Aorta (tissue), 5 donors: Measurements from ENCODE around the gene NES. TPM values are rescaled to one million over a fixed set of nuclear protein-coding genes. Genes with fewer than 3 reads are reported as not detected.

Experiments used
- ATAC-seq: fragments of 200-7000 bp; cut with Tn5 transposase; one replicate; pipeline ENCODE4 v1.9.1; 2022; ENCODE audit warnings: moderate library complexity; ENCODE audit not compliant: low FRiP score
- DNase-seq, 2 donors: peaks; one replicate each; pipeline ENCODE4 v3.0.0-alpha.2; 2020
- H3K27ac ChIP-seq, 2 donors: one replicate each; pipeline ENCODE4 v1.5.1; 2013; ENCODE audit warnings: low read length in 2 of 2, mild to moderate bottlenecking in 2 of 2, moderate library complexity in 2 of 2, control low read depth in 1 of 2, inconsistent platforms in 1 of 2, low read depth in 1 of 2
- H3K27me3 ChIP-seq, 2 donors: one replicate each; pipeline ENCODE4 v1.6.1; 2013; ENCODE audit warnings: control low read depth in 1 of 2, low read length in 1 of 2, mild to moderate bottlenecking in 1 of 2, moderate library complexity in 1 of 2; ENCODE audit not compliant: insufficient read depth in 2 of 2, control insufficient read depth in 1 of 2
- H3K36me3 ChIP-seq, 2 donors: one replicate each; pipeline ENCODE4 v1.6.1; 2013; ENCODE audit warnings: control low read depth in 1 of 2, low read length in 1 of 2, mild to moderate bottlenecking in 1 of 2; ENCODE audit not compliant: insufficient read depth in 2 of 2, control insufficient read depth in 1 of 2
- H3K4me1 ChIP-seq, 2 donors: one replicate each; pipeline ENCODE4 v1.6.1; 2013; ENCODE audit warnings: low read length in 2 of 2, control low read depth in 1 of 2, mild to moderate bottlenecking in 1 of 2, moderate library complexity in 1 of 2; ENCODE audit not compliant: insufficient read depth in 2 of 2, control insufficient read depth in 1 of 2
- H3K4me3 ChIP-seq, 2 donors: one replicate each; pipeline ENCODE4 v1.5.1; 2013; ENCODE audit warnings: low read length in 2 of 2, control low read depth in 1 of 2, mild to moderate bottlenecking in 1 of 2
- H3K9me3 ChIP-seq: one replicate; pipeline ENCODE4 v1.6.1; 2013; ENCODE audit warnings: mild to moderate bottlenecking, low read length; ENCODE audit not compliant: control insufficient read depth
- WGBS, 2 donors: extraction: QIAGEN DNeasy Blood & Tissue Kit; methylation state at CpG; one replicate each; pipeline ENCODE4 v1.1.7; 2013; 5-methylcytosine and 5-hydroxymethylcytosine counted together
- intact Hi-C, 2 donors: fragments of 100-400 bp; cut with DNase I; formaldehyde crosslinking; loops; one replicate each; pipeline versions ENCODE4 v1.14.2 to v1.15.0; 2022
- polyA plus RNA-seq, 2 donors: library from polyadenylated mRNA; stranded (reverse); fragments of 200-250 nt; gene quantifications; one replicate each; pipeline ENCODE4 v1.2.3, GENCODE V29; 2013
- total RNA-seq, 2 donors: library from RNA; stranded (reverse); fragmentation: NEBNext Ultra II Directional; extraction: Animal tissue kit (Norgen Biotek cat#: 25700); gene quantifications; one replicate each; pipeline ENCODE4 v1.2.1, GENCODE V29; 2021
- donor health status: healthy with polysubstance abuse.
- donor health status: Bipolar disorder and iron deficiency.
- donor health status: DM: no; HTN: no; CAD: no.
- donor health status: DM: no; HTN: no; CAD: no.
- donor health status: DM: yes; HTN: yes; CAD: no.

NES gene
- total and polyA plus RNA-seq, 4 donors = 5.5 to 57.2 (median 28.0) TPM

DNA sequence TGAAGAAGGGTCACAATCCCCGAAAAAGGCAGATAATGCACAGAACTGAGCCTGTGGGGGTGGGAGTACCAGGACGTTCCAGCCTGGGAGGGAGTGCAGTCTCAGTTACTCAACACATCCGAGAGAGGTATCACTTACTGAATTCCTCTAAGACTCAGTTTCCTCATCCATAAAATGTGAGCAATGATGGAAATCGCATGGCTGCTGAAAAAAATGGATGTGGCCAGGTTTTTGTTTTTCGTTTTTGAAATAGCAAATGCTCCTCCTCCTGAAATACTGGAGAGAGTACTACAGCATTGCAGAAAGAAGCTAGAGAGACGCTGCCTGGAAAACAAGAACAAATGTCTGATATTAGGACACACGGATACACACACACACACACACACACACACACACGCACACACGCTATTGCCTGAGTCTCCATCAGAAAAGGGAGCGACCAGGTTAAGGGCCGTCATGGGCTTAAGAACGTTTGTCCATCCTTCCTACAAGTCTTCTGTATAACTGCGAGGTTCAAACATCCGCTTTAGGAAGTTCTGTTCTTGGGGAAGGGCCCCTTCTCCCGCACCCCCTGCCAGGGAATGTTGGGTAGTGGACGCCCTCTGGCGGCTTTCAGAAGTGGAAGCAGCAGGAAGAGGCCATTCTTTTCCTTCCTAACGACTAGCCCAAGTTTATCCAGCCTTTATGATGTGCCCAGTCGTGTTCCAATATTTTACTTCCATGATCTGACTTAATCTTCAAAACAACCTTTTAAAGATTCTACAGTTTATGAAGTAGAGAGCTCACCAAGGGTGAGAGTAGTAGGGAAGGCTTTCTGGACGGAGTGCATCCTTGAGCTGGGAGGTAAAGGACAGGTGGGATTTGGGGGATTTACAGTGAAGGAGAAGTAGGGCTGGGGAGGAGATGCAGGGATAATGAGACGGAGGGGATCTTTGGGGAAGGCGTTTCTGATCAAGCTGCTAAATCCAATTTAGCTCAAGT lies 699 bp upstream of the NES start:
- 1 to 3% methylated on average over 22 of the region's 22 CpGs for WGBS, 2 donors
- H3K4me1 ChIP-seq = no peaks in the 10 kb centered on the region
- DNase-seq = peak; percentile 82 to 88
- intact Hi-C loops = loop anchor here (1.0 kb wide), 3 partner anchors 18 to 53 kb away; no protein-coding TSS in a partner anchor
- peak; percentile 89 for ATAC-seq
- H3K27me3 ChIP-seq = no peaks in the 10 kb centered on the region
- no peaks in the 10 kb centered on the region for H3K9me3 ChIP-seq
- no peak overlapping the region for H3K4me3 ChIP-seq
- H3K36me3 ChIP-seq = no peaks in the 10 kb centered on the region
- no peak overlapping the region for H3K27ac ChIP-seq

DNA sequence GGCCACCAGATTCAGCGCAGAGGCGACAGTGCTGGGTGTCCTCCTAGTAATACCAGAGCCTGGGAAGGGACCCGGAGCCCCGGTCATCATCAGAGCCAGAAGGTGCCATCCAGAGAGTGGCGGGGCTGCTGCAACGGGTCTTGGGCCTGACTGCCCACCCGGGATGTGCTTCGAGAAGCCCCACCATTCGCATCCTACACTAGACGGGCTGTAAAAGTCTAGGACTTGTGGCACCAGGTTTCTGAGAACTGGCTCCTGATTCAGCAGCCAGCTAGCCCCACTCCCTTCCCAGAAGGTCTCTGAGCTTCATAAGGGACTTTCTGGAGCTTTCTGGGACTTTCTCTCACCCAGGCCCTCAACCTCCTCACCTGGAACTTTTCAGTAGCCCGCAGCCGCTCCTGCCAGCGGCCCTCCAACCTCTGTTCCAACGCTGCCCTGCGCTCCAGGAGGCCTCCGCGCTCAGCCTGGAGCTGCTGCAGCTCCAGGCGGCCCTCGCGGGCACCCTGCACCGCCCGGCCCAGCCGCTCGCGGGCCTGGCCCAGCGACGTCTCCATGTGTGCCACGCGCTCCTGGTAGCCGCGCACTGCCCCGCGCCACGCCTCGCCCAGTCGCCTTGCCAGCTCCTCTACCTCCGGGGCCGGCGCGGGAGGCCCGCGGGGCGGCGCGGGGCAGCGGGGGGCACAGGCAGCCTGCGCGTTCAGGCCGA lies 940 bp downstream of the NES start:
- no peaks in the 10 kb centered on the region for H3K9me3 ChIP-seq
- peak; percentile 32 for ATAC-seq
- no peak overlapping the region for H3K27ac ChIP-seq
- H3K4me3 ChIP-seq = peak overlapping the region in 1 of 2 donors; percentile 4
- H3K4me1 ChIP-seq = no peaks in the 10 kb centered on the region
- 17 to 19% methylated on average over 44 to 49 of the region's 49 CpGs for WGBS, 2 donors
- intact Hi-C loops = no loop called here
- no peaks in the 10 kb centered on the region for H3K27me3 ChIP-seq
- H3K36me3 ChIP-seq = no peaks in the 10 kb centered on the region
- DNase-seq = no peak

DNA sequence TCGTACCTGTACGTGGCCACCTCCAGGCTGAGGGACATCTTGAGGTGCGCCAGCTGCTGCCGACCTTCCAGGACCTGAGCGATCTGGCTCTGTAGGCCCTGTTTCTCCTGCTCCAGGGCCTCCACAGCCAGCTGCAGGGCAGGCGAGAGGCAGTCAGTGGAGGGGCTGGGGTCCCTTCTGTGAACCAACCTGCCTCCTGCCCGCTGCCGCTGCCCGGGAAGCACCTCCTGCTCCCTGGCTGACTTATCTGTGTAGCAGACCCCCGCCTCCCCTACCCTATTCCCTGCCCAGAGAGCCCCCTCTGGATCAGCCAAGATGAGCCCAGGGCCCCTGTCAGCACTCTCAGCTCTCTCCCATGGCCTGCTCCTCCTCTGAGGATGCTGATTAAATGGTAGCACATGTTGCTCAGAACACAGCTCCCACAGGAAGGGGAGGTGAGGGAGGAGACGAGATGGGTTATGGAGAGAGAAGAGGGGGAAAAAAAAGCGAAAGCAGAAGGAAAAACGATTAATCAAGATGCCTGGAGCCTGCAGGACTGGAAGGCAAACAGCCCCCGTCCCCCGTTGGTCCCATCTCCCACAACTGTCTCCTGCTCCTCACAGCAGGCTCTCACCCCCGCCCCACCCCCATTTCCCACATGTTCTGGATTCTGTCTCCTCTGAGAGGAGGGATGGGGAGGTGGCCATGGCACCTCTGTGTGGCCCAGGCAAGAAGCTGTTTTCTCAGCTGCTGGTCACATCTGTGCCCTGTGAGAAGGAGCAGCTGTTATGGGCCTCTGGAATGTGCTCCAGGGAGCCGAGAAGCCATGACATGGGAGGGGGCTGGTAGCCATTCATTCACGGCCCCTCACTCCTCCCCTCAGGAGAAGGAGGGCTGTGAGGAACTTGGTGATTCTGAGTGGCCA lies 1.7 kb downstream of the NES start:
- no peak for DNase-seq
- no peak overlapping the region for H3K27ac ChIP-seq
- no peaks in the 10 kb centered on the region for H3K36me3 ChIP-seq
- H3K27me3 ChIP-seq = no peaks in the 10 kb centered on the region
- no peaks in the 10 kb centered on the region for H3K9me3 ChIP-seq
- ATAC-seq = no peak
- 74 to 77% methylated on average over 18 of the region's 18 CpGs for WGBS, 2 donors
- intact Hi-C loops = no loop called here
- H3K4me3 ChIP-seq = no peak overlapping the region
- H3K4me1 ChIP-seq = no peaks in the 10 kb centered on the region

DNA sequence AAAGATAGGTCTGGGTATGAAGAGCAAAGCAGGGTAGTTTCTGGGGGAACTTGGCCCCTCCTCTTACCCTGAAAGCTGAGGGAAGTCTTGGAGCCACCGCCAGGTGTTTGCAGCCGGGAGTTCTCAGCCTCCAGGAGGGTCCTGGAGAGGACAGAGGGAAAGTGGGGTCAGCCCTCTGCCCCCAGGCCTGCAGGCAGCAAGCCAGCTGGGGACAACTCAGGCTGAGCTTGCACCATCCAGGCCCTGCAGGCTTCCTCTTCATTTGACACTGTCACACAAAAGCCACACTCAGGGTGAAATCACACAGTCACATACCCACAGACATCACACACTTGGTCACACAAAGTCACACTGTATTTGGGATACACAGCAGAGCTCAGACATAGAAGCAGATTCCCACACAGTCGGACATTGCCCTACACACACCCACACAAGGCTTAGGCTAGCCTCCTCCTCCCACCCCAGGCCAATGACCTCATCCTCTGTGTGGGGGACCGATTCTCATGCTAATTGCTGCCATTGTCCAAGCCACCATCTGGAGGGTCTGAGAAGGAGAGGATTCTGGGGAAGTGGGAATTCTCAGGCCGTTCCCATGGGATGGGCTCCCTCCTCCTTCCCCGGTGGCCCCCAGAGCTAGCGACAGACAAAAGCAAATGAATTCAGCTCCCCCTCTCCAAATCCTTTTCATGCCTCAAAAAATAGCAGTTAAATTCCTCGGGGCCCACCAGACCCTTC lies 3.7 kb downstream of the NES start:
- no peaks in the 10 kb centered on the region for H3K36me3 ChIP-seq
- WGBS, 2 donors = 66 to 74% methylated on average over 8 of the region's 8 CpGs
- no peak overlapping the region for H3K4me3 ChIP-seq
- no peak for ATAC-seq
- intact Hi-C loops = no loop called here
- H3K27me3 ChIP-seq = no peaks in the 10 kb centered on the region
- no peak for DNase-seq
- H3K27ac ChIP-seq = no peak overlapping the region
- H3K9me3 ChIP-seq = no peaks in the 10 kb centered on the region
- no peaks in the 10 kb centered on the region for H3K4me1 ChIP-seq

DNA sequence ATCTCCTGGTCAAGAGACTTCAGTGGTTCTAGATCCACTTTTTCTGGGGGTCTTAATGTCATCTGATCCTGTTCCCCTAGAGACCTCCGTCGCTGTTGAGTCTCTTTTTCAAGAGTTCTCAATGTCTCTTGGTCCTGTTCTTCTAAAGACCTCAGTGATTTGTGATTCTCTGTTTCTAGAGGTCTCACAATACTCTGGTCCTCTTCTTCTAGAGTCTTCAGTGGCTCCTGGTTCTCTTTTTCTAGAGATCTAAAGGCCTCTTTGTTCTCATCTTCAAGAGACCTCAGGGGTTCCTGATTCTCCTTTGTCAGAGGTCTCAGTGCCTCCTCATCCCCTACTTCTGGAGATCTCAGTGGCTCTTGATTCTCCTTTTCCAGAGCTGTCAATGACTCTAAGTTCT lies 5.4 kb downstream of the NES start:
- 95 to 96% methylated on average over 2 of the region's 2 CpGs for WGBS, 2 donors
- no peaks in the 10 kb centered on the region for H3K4me1 ChIP-seq
- intact Hi-C loops = no loop called here

DNA sequence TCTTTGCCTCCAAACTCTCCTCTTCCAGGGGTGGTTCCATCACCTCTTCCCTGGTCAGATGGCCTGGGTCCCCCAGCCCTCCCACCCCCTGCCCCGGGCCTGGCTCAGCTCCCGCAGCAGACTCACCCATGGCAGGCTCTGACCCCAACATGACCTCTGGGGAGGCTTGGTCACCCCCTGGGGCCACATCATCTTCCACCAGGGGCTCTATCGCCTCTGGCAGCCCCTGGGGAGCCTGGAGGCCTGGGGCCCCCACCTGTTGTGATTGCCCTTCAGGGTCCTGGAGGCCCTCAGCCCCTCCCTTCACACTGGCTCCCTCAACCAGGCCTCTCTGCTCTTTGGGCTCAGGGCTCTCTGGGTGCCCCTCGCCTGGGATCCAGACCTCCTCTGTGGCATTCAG lies 6.4 kb downstream of the NES start:
- no peaks in the 10 kb centered on the region for H3K36me3 ChIP-seq
- WGBS, 2 donors = 67 to 70% methylated on average over 4 of the region's 4 CpGs
- H3K4me1 ChIP-seq = no peaks in the 10 kb centered on the region
- H3K27ac ChIP-seq = no peak overlapping the region
- intact Hi-C loops = no loop called here
- no peak overlapping the region for H3K4me3 ChIP-seq
- ATAC-seq = no peak
- H3K9me3 ChIP-seq = no peaks in the 10 kb centered on the region
- no peak for DNase-seq
- no peaks in the 10 kb centered on the region for H3K27me3 ChIP-seq

More for the DNA sequence above, 5.4 kb downstream of the NES start:
- ATAC-seq (no peak), DNase-seq (no peak)
- Histone ChIP-seq H3K27me3 (no peaks in the 10 kb centered on the region), H3K27ac (no peak overlapping the region), H3K9me3 (no peaks in the 10 kb centered on the region), H3K36me3 (no peaks in the 10 kb centered on the region), H3K4me3 (no peak overlapping the region)

DNA sequence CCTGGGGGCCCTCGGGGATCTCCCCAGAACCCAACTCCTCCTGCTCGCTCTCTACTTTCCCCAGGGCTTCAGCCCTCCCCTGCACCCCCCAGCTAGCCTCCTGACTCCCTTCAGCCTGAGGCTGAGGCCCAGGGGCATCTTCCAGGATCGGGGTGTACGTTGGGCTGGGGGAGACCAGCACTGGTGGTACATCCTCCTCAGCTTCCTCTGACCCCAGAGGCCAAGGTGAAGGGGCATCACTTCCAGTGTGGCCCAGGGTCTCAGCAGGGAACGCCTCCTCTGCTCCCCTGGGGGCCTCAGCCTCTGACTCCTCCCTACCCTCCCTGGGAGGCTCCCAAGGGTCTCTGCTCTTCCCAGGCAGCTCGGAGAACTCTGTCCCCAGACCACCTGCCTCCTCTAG lies 6.8 kb downstream of the NES start:
- H3K4me1 ChIP-seq = no peaks in the 10 kb centered on the region
- intact Hi-C loops = no loop called here
- H3K4me3 ChIP-seq = no peak overlapping the region
- no peaks in the 10 kb centered on the region for H3K36me3 ChIP-seq
- WGBS, 2 donors = 73 to 88% methylated on average over 6 of the region's 6 CpGs
- H3K27me3 ChIP-seq = no peaks in the 10 kb centered on the region
- ATAC-seq = no peak
- no peak for DNase-seq
- no peaks in the 10 kb centered on the region for H3K9me3 ChIP-seq
- H3K27ac ChIP-seq = no peak overlapping the region

DNA sequence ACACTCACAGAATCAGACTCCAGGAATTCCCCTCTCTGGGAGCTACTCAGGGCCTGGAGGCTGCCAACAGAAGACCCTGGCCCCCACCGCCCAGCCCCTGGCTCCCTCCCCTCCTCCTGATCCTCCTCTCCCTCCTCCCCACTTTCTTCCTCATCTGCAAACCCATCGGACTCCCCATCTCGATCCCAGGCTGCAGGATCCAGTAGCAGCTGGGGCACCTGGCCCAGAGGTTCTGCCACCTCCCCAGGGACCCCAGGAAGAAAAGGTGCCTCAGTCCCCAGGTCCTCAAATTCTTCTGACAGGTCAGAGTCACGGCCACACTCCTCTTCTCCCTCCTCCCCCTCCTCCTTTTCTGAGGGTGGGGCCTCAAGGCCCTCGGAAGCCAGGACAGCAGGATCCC lies 7.4 kb downstream of the NES start:
- no peak overlapping the region for H3K4me3 ChIP-seq
- intact Hi-C loops = no loop called here
- no peaks in the 10 kb centered on the region for H3K9me3 ChIP-seq
- no peak for ATAC-seq
- no peaks in the 10 kb centered on the region for H3K27me3 ChIP-seq
- WGBS, 2 donors = 70 to 78% methylated on average over 5 of the region's 5 CpGs
- H3K36me3 ChIP-seq = no peaks in the 10 kb centered on the region
- peak in 1 of 2 donors; percentile 35 for DNase-seq
- no peak overlapping the region for H3K27ac ChIP-seq
- H3K4me1 ChIP-seq = peaks cover 0 to 2% of the 10 kb centered on the region in 2 donors
